ENCODE measurements around the gene HMGB2. TPM values are rescaled to one million over a fixed set of nuclear protein-coding genes. Genes with fewer than 3 reads are reported as not detected.

Gene HMGB2
- total and polyA plus RNA-seq, 2 donors (not counting 3 experiments of a cell fraction or from before 2014, with no cell fraction given) = 45.9 to 233 TPM

DNA sequence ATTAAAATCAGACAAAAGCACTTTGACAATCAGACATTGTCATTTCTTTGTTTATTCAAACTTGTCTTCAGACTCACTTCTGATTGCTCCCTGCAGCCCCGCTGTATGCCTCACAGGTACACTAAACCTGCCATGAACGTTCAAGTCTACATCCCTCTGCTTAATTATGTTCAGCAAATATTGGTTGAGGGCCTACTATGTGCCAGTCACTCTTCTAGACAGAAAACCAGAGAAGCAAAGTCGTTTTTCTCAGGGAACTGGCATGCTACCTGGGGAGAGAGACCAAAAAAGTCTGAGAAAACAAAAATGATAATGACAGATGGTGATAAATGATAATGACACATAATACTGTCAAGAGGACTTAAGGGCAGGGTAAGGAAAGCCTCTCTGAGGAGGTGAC lies 19.4 kb downstream of the HMGB2 start:
- H3K9ac ChIP-seq (replicated peaks; ENCODE audit: extremely low read depth, insufficient read depth, low read length) = no peak overlapping the region
- intact Hi-C loops (cut with micrococcal nuclease) = no loop called here
- no peaks in the 10 kb centered on the region for H4K20me1 ChIP-seq (replicated peaks; ENCODE audit: control insufficient read depth, extremely low read depth, insufficient read depth, low read length)
- H3K79me2 ChIP-seq (ENCODE audit: control insufficient read depth, insufficient read depth, low read length) = no peaks in the 10 kb centered on the region
- no peak overlapping the region for H2AFZ ChIP-seq (ENCODE audit: low read depth, low read length)
- H3K4me1 ChIP-seq (ENCODE audit: control insufficient read depth, extremely low read depth, insufficient read depth, low read length) = peaks cover 8% of the 10 kb centered on the region
- H3K27ac ChIP-seq (ENCODE audit: insufficient read depth, low read depth, low read length) = no peak overlapping the region
- no peak for FAIRE-seq
- ChIA-PET CTCF (no interaction called here), POLR2A (no interaction called here)
- H3K9me3 ChIP-seq (replicated peaks; ENCODE audit: control insufficient read depth, insufficient read depth, low read length) = no peaks in the 10 kb centered on the region
- DNase-seq (ENCODE audit: low read depth, low spot score) = no peak
- no TSS peak for BruUV-seq (replicated peaks)
- dilution Hi-C loops (cut with MboI; ENCODE audit: extremely low pct_ligation_motif_present, low sequenced_read_pairs) = no loop called here
- no peaks in the 10 kb centered on the region for H3K36me3 ChIP-seq (ENCODE audit: control insufficient read depth in 2 of 2, extremely low read depth in 1 of 2, insufficient read depth in 2 of 2, low read length in 2 of 2)
- H3K4me3 ChIP-seq (replicated peaks in 1 of 3; ENCODE audit: insufficient read depth in 1 of 3, low read depth in 1 of 3, low read length in 3 of 3) = no peak overlapping the region
- no peaks in the 10 kb centered on the region for H3K27me3 ChIP-seq (ENCODE audit: control insufficient read depth in 2 of 2, insufficient read depth in 2 of 2, low read length in 2 of 2)
- H3K4me2 ChIP-seq (ENCODE audit: insufficient read depth, low read length) = no peak overlapping the region
- TF ChIP-seq POLR2AphosphoS5 (IDR thresholded peaks at IDR 0.05; ENCODE audit: insufficient read depth, low read depth, low read length) (no peak), EZH2 (IDR thresholded peaks at IDR 0.05; ENCODE audit: borderline replicate concordance, low read depth, low read length, severe bottlenecking) (no peak), FOS (IDR thresholded peaks at IDR 0.05; ENCODE audit: borderline replicate concordance, insufficient read depth, low read length) (no peak), JUN (IDR thresholded peaks at IDR 0.05; ENCODE audit: borderline replicate concordance, insufficient read depth, insufficient read length, low read depth) (no peak), GATA2 (IDR thresholded peaks at IDR 0.05; ENCODE audit: insufficient read depth, insufficient read length, low read depth, low read length) (no peak)
- TF ChIP-seq, protein P1, sequence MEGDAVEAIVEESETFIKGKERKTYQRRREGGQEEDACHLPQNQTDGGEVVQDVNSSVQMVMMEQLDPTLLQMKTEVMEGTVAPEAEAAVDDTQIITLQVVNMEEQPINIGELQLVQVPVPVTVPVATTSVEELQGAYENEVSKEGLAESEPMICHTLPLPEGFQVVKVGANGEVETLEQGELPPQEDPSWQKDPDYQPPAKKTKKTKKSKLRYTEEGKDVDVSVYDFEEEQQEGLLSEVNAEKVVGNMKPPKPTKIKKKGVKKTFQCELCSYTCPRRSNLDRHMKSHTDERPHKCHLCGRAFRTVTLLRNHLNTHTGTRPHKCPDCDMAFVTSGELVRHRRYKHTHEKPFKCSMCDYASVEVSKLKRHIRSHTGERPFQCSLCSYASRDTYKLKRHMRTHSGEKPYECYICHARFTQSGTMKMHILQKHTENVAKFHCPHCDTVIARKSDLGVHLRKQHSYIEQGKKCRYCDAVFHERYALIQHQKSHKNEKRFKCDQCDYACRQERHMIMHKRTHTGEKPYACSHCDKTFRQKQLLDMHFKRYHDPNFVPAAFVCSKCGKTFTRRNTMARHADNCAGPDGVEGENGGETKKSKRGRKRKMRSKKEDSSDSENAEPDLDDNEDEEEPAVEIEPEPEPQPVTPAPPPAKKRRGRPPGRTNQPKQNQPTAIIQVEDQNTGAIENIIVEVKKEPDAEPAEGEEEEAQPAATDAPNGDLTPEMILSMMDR (IDR thresholded peaks at IDR 0.05; ENCODE audit: extremely low read depth in 1 of 2, insufficient read depth in 1 of 2, low read depth in 1 of 2, low read length in 2 of 2) = no peak
- TF ChIP-seq, protein P2, sequence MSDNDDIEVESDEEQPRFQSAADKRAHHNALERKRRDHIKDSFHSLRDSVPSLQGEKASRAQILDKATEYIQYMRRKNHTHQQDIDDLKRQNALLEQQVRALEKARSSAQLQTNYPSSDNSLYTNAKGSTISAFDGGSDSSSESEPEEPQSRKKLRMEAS (IDR thresholded peaks at IDR 0.05; ENCODE audit: insufficient read depth, insufficient read length) = no peak
- no peaks in the 10 kb centered on the region for H3K9me1 ChIP-seq (replicated peaks; ENCODE audit: control insufficient read depth, extremely low read depth, insufficient read depth, low read length)

All from endothelial cell of umbilical vein (primary cell).